SH-SY5Y (cell line): ENCODE results near the gene RNFT1.

ENCODE experiments used
- GATA2 ChIP-seq: IDR thresholded peaks from 2 replicates; pipeline ENCODE4 v1.6.1; 2011; ENCODE audit warnings: mild to moderate bottlenecking, low read depth, low read length
- GATA3 ChIP-seq: IDR thresholded peaks from 2 replicates; pipeline ENCODE4 v1.6.1; 2011; ENCODE audit warnings: low read depth, mild to moderate bottlenecking, low read length, moderate library complexity

DNA sequence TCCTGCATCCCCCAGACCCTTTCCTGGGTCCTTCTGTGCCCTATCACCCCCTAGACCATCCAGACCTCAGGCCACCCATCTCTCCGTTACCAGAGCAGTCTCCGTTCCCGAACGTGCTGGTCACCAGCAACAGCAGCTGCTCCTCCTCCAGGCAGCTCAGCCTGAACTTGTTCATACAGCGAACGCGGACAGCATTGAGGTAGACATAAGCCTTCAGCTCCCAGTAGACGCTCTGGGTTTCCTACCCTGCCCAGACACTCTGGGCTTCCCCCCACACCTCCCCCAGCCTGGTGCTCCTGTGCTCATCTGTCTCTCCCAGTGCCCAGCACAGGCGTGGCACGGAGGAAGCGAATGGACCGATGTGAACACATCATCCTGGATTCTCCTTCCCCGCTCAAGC is 41.6 kb upstream of the RNFT1 start:
- TF ChIP-seq GATA2 (no peak), GATA3 (no peak)
